HG03442 (cell line): ENCODE results near the gene AKAP9.
"Not testable (repeated sequence)": the region's sequence is repeated elsewhere in the genome, so short reads cannot be mapped to it uniquely, and the experiment has no call there.

Experiments
- ATAC-seq: cut with Tn5 transposase; IDR thresholded peaks from one replicate; pipeline ENCODE4 v1.9.1; 2021; ENCODE audit warnings: mild to moderate bottlenecking, moderate library complexity; ENCODE audit not compliant: unreplicated experiment

AKAP9 gene

DNA sequence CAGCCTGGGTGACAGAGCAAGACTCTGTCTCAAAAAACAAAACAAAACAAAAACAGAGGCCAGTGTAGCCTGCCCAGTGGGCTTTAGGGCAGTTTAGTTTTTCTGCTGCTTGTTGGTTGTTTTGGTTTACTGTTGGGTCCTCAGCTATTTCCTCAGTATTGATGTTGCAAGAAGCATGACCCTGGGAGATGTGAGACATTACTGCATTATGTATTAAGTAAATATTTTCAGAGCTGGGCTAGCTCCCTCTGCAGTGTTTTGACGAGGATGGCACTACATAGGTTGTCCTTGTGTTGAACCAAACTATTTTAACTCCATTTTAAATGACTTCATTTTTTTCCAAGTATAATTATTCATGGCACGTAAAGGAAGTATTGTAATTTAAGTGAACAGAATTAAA is 4.8 kb downstream of the AKAP9 start:
- no peak for ATAC-seq

DNA sequence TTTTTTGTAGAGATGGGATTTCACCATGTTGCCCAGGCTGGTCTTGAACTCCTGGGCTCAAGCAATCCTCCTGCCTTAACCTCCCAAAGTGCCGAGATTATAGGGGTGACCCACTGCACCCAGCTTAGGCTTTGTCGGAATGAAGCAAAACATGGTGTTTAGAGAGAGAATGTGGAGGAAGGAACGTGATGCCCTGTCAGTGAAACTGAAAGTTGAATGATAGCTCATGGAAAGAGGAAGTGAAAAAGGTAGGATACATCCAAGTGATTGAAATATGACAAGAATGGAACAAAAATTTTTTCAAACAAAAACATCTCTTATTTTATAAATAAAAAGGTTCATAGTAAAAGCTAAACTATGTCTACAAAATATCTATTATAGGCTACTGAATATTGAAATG is 5.9 kb downstream of the AKAP9 start:
- ATAC-seq = no peak

DNA sequence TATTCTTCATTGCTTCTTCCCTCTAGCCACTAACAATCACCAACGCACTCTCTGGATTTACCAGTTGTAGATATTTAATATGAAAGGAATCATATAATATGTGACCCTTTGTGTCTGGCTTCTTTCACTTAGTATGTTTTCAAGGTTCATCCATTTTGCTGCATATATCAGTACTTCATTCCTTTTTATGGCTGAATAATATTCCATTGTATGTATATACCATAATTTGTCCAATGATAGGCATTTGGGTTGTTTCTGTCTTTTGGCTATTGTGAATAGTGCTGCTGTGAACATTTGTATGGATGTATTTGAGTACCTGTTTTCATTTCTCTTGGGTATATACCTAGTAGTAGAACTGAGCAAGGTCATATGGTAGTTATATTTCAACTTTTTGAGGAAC is 7.3 kb downstream of the AKAP9 start:
- ATAC-seq = no peak

DNA sequence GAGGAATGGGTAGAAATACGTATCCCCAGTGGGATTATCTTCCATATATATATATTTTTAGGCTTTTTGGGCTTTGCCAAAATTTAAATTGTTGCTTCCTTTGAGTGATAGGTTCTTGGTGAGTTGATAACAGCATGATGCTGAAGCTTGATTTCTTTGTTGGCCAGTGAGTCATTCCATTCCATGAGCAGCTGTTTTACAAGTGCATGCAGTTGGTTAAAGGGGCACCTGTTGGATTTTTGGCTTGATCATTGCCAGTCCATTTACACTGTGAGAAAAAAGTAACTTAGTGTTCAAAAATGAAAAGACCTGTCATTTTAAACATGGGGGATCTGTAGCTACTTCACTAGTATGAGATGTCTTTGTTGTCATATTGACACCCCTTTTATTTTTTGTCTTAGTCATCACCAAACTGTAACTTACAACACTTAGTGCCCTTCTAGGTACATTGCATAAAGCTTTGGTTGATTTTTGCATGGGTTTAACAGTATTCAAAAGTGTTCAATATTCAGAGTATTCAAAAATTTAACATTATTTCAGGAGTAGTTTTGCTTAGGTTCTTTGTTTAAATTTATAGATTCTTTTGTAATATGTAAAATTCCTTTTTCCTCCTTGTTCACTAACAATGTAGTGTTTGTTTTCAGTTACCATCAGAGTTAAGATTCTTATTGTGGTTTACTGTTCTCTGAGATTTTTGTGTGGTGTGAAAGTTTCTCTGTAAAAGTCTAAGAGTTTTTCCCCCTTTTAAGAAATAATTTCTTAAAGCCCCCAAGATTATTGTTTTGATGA is 8.8 kb downstream of the AKAP9 start:
- ATAC-seq = peak; percentile 62

DNA sequence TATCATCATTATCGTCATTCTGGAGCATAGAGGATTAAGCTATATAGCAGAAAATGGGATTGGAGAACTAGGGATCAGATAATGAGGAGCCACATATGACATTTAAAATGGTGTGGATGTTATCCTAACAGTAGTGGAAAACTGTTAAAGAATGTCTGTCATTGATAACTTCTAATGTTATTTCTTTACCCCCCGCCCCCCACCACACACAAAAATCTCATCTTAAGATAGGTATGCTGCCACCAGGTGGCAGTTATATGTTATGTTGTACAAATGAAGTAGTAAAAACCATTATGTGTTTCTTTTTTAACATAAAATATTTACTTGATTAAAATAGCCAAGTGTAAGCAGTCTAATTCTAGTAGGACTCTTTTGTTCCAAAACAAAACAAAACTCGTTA is 13.0 kb downstream of the AKAP9 start:
- no peak for ATAC-seq

DNA sequence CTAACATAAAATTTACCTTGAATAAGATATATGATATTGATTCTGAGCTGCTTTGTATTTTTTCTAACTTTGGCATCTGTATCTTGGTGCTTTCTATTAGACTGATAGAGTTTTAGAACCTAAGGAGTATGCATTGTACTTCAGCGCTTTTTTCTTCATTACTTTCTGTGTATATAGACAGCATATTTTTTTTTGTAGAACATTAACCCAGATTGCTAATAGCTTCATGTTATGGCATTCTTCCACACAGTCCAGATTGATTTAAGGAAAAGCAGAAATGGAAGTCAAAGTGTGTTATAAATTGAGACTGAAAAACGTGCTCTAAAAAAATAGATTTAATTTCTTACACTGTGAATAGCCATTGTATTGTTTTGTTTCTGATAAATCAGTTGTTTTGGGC is 15.8 kb downstream of the AKAP9 start:
- ATAC-seq = not testable (repeated sequence)

DNA sequence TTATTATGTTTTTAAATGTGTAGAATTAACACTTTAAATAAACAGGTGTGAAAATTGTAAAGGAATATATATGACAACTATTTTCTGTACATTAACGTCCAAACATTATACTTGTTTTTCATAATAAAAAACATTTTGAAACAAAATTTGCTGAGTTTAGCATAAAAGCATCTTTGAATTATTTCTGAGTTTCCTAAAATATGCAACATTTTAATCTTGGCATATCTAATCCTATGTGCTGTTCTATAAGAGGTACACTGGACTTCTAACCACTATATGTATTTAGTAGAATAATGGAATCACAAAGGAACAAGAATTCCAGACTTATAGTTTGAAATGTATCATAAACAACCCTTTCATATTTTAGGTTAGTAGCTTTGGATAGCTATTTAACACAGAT is 16.6 kb downstream of the AKAP9 start:
- ATAC-seq = no peak

DNA sequence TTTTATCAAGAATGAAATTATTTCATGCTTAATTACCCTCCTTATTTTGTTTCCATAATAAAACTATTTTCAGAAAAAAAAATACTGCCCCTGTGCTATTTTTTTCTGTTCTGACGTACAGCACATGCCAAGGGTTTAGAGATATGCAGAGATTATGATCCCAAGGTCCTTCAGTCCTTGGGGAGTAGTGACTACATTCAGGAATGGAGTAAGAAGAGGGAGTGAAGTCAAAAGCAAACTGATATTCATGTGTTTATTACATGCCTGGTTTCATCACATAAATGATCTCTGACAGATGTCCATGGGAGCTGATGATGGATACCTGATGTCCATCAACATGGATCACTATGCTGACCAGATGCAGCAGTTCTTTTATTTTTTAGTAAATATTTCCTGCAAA is 17.2 kb downstream of the AKAP9 start:
- no peak for ATAC-seq

DNA sequence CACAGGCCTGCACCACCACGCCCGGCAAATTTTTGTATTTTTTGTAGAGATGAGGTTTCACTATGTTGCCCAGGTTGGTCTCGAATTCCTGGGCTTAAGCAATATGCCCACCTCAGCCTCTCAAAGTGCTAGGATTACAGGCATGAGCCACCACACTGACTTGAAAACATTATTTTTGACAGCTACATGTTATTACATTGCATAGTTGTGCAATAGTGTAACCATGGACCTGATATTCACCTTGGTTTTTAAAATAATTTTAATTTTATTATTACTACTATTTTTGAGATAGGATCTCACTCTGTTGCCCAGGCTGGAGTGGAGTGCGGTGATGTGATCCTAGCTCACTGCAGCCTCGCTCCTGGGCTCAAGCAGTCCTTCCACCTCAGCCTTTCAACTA is 18.4 kb downstream of the AKAP9 start:
- ATAC-seq = no peak

DNA sequence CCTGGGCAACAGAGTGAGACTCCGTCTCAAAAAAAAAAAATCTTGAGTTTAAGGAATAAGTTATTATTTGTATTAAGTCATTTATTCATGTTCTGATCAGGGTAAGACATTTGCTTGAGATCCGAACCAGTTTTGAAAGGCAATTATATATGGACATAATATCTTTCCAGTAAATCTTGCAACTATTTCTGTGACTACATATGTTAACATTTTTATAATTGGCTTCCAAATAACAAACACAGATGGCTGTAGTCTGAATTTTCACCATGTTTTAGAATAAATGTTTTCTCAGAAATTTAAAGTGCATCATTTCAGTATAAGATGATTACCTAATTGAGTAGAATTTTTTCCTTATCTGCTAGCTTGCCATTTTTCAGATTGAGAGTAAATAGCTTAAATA is 21.2 kb downstream of the AKAP9 start:
- ATAC-seq = no peak

DNA sequence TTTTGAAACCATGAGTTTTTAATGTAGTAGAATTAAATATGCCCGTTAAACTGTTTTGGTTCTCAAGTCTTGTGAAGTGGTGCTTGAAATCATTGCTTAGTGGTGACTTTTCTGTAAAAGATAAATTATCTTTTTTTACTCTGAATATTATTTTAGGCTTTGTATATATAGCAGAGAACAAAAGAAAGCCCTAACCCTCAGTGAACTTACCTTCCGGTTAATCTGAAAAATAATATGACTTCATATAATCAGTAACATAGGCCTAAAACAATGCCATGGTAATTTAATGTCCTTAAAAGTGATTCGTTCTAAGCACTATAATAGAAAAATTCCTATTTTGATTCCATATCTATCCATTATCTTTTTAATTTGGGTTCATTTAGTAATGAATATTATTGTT is 21.8 kb downstream of the AKAP9 start:
- ATAC-seq = no peak

DNA sequence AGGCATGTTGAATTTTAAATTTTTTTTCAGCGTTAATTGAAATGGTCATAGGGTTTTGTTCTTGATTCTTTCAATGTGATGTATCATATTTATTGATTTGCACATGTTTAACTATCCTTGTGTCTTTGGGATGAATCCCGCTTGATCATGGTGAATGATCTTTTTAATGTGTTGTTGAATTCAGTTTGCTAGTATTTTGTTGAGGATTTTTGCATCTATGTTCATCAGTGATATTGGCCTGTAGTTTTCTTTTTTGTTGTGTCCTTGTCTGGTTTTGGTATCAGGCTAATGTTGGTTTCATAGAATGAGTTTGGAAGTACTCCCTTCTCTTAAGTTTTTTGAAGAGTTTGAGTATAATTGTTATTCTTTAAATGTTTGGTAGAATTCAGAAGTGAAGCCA is 26.9 kb downstream of the AKAP9 start:
- ATAC-seq = not testable (repeated sequence)

DNA sequence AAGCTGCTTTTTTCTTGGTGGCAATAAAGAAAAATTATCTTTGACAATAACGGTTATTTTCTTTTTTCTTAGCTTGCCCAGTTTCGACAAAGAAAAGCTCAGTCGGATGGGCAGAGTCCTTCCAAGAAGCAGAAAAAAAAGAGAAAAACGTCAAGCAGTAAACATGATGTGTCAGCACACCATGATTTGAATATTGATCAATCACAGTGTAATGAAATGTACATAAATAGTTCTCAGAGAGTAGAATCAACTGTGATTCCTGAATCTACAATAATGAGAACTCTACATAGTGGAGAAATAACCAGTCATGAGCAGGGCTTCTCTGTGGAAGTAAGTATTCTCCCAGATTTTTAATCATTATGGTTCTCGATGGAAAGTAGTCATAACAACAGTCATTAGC is 33.0 kb downstream of the AKAP9 start:
- no peak for ATAC-seq

DNA sequence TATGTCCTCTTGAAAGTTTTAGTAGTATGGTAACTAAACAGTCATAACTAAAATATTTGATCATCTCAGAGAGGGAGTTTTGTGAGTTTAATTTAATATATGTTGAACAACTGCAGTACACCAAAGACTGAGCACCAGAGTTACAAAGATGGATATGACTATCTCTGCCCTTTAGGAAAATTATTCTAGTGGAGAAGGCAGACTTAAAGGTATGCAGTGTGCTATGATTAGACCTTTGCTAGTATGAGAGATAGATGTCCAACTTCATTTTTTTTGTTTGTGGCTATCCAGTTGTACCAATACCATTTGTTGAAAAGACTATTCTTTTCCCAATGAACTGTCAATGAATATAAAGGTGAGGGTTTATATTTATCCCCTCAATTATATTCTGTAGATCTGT is 33.4 kb downstream of the AKAP9 start:
- no peak for ATAC-seq

DNA sequence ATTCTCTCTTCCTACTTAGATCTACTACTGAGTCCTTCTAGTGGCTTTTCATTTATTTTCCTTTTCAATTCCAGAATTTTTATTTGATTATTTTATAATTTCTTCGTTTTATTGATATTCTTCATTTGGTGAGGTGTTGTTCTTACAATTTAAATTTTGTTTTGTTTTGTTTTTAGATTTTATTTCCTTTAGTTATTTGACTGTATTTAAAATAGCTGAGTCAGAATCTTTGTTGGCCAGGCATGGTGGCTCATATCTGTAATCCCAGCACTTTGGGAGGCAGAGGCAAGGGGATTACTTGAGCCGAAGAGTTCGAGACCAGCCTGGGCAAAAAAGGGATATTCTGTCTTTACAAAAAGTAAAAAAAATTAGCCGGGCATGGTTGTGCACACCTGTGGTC is 36.1 kb downstream of the AKAP9 start:
- ATAC-seq = no peak

DNA sequence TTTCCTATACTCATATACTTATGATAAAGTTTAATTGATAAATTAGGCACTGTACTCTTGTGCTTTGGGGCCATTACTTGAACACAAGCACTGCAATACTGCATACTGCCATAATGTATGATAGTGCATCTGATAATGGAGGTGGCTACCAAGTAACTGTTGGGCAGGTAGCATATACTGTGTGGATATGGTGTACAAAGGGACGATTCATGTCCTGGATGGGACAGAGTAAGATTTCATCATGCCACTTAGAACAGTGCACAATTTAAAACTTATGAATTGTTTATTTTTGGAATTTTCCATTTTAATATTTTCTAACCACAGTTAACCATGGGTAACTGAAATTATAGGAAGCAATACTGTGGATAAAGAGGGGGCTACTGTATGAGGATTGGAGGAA is 38.9 kb downstream of the AKAP9 start:
- no peak for ATAC-seq

DNA sequence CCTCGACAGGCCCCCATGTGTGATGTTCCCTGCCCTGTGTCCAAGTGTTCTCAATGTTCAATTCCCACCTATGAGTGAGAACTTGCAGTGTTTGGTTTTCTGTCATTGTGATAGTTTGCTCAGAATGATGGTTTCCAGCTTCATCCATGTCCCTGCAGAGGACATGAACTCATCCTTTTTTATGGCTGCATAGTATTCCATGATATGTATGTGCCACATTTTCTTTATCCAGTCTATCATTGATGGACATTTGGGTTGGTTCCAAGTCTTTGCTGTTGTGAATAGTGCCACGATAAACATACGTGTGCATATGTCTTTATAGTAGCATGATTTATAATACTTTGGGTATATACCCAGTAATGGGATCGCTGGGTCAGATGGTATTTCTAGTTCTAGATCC is 41.7 kb downstream of the AKAP9 start:
- not testable (repeated sequence) for ATAC-seq

DNA sequence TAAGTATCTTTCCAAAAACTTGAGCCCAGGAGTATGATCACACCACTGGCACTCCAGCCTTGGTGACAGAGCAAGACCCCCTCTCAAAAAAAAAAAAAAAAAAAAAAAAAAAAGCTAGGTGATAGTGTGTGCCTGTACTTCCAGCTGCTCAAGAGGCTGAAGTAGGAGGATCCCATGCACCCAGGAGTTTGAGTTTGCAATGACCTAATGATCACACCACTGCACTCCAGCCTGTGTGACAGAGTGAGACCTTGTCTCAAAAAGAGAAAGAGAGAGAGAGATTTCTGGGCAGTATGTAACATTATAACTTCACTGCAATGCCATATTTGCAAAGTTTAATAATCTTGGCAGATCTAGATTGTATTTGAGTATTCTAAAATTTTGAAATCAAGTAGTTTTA is 47.6 kb downstream of the AKAP9 start:
- no peak for ATAC-seq

DNA sequence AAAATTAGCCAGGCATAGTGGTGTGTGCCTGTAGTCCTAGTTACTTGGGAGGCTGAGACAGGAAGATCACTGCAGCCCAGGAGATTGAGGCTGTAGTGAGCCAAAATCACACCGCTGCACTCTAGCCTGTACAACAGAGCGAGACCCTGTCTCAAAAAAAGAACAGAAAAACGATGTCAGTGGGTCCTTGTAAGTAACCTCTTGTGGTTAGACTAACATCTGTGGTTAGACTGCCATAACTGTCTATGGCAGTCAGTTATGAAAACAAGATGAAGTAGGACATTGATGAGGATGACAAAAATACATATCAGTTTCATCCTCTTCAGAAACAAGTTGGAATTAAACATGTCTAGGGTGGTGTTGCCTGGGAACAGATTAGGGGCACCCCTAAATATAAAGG is 53.3 kb downstream of the AKAP9 start:
- no peak for ATAC-seq

DNA sequence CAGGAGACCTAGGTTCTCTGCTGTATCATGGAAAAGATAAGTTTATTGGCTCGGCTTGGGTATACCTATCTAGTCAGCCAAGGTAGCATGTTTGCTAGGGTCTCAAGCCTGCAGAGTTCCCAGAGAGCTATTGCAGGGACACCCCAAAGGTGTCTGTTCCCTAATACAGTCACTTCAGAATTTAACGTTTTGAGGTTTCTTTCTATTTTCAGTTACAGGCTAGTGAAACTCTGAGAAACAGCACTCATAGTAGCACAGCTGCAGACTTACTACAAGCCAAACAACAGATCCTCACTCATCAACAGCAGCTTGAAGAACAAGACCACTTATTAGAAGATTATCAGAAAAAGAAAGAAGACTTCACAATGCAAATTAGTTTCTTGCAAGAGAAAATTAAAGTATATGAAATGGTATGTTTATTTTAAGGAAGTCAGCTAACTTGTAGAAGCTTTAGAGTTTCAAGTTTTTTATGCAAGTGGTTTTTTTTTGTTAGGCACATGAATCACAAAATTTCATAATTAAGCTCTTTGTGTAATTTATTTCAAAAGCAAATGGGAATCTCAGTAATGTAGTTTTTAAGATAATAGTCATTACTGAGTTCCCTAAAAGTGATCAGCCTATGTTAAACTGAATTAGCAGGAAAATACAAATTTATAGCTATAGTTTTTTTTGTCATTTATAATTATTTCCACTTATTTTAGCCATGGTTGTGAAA is 54.9 kb downstream of the AKAP9 start:
- peak; percentile 92 for ATAC-seq

DNA sequence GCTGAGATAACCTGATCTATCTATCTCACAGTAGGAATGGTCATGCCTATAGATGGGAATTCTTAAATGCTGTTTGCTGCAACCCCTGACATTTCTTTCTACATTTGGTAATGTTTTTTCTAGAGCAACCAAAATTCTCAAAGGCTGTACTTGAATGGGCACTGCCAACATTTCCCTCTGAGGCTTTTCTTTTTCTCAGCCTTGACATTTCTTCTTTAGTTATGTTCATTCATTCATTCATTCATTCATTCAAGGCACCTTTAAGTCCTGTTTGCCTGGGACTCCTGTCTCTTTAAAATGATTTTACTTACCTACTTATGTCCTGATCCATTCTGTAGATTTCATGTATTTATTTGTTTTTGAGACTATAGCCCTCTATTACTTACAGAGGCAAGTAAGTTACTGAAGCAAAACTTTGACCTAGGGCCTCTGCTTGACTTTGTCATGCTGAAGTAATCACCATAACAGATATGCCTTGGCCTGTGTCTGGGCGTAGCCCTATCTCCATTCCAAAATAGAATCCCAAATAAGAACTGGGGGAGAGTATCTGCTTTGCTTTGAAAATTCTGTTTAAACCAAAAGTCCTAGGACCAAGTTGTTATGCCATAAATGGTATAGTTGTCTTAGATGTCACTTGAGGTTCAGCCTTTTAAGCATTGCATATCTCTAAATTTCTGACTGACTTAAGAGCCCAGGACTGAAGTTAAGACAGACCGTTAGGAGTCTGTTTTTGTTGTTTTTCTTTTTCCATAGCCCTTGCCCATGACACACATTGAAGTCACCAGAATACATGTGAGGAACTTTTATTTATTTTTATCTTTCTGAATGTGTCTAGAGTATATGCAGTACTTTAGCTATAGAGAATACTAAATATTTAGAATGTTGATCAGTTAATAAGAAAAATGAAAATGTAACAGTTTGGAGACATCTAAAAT is 59.2 kb downstream of the AKAP9 start:
- no peak for ATAC-seq

DNA sequence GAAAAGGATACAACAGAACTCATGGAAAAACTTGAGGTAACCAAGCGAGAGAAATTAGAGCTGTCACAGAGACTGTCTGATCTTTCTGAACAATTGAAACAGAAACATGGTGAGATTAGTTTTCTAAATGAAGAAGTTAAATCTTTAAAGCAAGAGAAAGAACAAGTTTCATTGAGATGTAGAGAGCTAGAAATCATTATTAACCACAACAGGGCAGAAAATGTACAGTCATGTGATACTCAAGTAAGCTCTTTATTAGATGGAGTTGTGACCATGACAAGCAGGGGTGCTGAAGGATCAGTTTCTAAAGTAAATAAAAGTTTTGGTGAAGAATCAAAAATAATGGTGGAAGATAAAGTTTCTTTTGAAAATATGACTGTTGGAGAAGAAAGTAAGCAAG is 62.1 kb downstream of the AKAP9 start:
- peak; percentile 46 for ATAC-seq
